Amniotic stem cell (primary cell): ENCODE results near the gene COX8A.

Source experiments
- DNase-seq: peaks from one replicate; lab custom pipeline; 2025; lab: John Stamatoyannopoulos, UW

COX8A gene

DNA sequence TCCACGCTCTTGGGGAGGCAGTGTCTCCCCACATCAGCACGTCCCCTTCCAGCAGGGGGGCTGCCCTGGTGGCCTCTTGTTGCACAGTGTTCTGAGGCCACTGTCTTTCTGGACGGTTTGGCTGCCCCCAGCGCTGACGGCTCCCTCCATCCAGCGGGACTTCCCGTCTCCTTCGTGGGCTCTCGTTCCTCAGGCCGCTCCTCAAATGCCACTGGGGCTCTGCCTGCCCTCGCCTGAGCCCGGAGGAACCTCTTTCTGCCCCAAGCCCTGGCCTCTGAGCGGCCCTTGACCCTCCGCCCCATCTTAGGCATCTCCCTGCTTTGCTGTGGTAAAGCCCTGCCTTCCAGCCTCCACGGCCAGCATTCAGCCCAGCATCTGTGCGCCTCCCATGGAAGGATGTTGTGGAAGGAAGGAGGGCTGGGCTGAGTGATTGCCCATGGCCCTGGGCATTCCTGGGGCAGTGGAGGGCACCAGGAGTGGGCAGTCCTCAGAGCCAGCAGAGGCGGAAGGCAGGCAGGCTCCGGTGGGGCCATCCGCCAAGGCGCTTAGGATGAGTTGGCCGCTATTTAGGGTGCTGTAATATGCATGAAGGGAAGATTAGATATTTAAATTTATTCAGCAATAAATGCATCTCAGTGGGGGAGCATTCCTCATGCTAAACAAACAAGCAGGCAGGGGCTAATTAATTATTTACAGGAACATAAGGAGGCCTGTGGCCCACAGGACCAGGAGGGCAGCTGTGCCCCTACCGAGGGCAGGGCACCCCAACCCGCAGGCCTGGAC is 29.6 kb downstream of the COX8A start:
- no peak for DNase-seq

DNA sequence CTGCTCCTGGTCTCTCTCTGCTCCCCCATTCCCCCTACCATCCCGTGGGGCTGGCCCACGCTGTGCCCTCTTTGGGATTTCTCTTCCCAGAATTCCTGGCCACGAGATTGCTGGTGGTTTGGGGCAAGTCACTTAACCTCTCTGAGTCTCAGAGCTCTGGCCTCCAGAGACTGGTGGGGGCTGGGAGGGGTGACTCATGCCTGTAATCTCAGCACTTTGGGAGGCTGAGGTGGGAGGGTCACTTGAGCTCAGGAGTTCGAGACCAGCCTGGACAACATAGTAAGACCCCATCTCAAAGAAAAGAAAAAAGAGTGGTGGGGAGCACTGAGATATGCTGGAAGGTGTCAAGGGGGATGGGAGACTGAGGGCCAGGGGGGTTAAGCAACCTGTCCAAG is 30.2 kb downstream of the COX8A start:
- DNase-seq: no peak

DNA sequence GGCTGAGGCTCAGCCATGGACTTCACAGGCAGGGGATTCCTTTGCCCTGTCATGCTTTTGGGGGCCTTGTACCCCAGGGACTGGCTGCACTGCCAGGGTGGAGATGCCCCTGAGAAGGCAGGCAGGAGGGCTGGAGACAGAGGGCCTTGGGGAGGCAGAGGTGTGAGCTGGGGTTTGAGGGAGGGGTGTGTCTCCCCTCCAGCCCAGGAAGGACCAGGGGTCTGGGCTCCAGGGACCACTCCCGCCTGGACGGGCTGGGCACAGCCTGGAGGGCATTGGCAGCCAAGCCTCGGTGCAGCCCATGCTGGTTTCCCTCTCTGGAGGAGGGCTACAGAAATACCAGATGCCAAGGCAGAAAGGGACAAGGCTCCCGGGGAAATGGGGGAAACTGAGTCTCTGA is 31.3 kb downstream of the COX8A start:
- no peak for DNase-seq

DNA sequence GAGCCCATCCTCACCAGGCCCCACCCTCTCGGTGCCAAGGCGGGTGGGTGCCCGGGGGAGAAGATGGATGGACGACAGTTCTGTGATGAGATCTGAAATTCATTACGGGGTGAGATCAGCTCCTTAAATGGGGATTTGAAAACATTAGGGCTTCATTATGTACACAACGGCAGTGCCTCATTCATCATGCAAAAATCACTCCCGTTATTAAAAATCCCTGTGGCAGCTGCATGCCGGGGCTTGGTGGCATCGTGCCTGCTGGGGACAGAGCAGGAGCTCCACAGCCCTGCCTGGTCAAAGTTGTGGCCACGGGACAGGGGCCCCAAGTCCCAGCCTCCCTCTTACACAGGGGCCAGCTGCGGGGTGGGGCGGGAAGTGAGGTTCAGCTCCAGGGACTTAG is 32.0 kb downstream of the COX8A start:
- no peak for DNase-seq

DNA sequence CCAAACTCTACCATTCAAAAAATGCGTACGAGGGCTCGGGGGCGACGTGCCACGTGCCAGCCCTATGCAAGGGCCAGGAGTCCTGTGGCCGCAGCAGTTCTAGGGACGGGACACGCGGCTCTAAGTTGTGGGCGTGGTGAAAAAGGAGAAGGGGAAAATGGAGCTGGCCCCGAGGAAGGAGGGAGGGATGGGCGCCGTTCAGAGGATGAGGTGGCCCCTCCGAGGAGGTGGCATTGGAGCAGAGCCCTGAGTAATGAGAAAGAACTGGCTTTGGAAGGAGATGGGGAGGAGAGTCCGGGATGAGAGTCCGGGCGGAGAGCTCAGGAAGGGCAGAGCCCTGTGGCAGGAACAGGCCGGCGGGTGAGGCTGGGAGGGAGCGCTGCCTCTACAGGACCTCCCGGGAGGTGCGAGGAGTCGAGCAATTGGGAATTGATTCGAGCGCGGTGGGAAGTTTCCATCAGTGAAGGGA is 32.8 kb downstream of the COX8A start:
- no peak for DNase-seq

DNA sequence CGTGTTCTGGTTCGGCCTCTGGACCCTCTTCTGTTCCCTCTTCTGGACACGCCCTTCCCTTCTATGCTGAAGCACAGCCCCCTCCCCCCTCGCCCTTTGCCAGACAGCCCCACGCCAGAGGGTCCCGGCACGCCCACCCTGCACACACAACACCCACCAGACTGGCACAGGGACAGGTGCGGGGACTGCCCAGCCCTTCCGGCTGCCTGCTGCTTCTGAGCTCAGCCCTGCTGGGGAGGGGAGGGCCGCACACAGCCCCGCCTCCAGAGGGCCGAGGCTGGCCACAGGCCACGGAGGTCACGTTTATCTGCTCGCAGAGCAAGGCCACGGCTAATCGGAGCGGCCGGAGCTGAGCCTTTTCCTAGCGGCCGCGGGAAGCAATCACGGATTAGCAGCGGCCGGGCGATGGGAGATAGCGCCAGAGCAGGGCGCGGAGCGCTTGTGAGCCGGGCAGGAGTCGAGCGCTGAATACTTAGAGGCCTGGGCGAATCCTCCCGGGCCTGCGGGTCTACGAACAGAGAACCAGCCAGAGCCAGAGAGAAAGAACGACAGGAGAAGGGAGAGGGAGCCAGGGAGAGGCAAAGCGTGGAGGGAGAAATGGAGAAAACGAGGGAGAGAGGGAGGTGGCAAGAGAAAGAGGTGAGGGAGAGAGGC is 33.3 kb downstream of the COX8A start:
- DNase-seq: no peak

DNA sequence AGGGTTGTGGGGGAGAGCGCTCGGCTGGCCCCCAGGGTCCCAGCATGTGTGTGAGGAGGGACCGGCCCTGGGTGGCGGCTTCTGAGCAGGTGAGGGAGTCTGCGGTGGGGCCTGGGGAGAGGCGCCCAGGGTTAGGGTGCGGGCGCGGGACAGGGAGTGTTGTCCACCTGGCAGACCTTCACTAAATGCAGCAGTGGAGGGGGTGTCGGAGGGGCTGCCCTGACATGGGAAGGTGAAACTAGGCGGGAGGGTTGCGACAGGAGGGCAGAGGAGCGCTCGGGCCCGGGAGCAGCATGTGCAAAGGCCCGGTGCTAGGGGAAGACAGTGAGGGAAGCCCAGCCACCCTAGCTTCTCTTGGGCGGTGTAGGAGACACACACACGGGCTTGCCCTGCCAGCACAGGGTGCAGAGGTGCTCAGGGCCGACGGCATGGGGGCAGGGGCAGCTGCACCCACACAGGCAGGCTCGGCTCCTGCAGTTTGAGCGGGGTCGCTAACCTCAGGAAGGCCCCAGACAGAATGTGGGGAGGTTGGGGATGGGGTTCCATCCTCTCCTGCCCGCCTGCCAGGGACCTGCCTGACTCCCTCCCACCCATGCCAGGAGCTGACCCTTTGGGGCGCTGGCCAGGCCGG is 34.0 kb downstream of the COX8A start:
- no peak for DNase-seq

DNA sequence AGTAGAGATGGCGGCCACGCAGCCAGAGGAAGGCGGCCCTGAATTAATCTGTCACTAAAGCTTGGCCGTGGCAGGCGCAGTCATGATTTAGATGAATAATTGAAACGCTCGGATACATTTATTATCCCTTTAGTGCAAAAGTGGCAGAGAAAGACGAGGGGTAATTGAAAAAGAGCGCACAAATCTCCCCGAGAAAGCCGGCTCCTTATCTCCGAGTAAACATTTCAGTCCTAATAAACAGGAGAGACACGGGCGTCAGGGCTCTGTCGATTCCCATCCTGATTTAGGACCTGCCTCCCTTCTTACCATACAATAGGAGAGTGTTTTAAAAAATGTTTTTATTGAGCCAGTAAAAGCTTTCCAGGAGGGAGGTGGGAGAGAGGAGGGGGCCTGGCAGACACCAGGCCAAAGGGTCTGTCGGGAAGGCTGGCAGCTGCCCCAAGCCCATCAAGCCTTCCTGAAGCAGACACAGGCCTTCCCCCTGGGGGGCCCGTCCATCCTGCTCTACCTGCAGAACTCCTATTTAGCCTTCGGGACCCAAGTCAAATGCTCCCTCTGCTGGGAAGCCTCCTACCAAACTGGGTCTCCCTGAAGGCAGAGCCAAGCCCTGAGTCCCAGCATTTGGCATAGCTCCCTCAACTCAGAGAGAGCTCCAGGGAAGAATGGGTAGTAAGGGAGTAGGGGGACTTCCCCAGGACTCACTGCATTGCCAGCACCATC is 34.7 kb downstream of the COX8A start:
- DNase-seq: no peak

DNA sequence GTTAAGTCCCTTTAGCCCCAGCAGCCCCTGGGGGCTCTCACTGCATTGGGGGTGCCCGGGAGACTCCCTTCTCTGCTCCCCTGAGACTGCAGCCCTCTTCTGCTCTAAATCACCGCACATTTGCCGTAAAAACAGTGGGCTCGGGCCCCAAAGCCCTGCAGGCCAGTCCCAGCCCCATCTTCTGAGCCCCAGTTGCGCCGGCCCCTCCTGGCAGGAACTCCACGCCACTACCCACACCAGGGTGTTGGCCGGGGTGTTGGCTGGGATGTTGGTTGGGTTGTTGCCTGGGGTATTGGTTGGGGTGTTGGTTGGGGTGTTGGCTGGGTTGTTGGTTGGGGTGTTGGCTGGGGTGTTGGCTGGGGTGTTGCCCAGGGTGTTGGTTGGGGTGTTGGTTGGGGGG is 35.3 kb downstream of the COX8A start:
- no peak for DNase-seq

DNA sequence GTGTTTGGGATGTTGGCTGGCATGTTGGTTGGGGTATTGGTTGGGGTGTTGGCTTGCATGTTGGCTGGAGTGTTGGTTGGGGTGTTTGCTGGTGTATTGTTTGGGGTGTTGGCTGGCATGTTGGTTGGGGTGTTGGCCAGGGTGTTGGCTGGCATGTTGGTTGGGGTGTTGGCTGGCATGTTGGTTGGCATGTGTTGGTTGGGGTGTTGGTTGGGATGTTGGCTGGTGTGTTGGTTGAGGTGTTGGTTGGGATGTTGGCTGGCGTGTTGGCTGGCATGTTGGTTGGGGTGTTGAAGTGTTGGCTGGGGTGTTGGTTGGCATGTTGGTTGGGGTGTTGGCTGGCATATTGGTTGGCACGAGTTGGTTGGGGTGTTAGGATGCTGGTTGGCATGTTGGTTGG is 36.4 kb downstream of the COX8A start:
- no peak for DNase-seq

DNA sequence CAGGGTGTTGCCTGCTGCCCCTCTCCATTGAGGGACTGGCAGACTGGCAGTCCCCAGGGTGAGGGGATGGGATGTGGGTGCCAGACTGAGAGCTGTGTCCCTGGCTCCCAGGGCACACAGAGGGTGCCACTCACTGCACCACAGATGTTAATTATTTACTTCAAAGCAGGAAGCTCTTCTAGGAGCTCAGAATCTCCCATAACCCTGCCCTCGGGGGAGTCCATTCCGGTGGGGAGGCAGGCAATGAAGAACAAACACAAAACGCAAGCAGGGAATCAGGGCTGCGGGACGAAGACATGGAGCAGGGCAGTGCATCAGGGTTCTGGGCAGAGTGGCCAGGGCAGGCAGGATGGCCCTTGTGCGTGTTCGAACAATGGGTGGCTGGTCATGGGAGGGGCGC is 37.0 kb downstream of the COX8A start:
- DNase-seq: no peak

DNA sequence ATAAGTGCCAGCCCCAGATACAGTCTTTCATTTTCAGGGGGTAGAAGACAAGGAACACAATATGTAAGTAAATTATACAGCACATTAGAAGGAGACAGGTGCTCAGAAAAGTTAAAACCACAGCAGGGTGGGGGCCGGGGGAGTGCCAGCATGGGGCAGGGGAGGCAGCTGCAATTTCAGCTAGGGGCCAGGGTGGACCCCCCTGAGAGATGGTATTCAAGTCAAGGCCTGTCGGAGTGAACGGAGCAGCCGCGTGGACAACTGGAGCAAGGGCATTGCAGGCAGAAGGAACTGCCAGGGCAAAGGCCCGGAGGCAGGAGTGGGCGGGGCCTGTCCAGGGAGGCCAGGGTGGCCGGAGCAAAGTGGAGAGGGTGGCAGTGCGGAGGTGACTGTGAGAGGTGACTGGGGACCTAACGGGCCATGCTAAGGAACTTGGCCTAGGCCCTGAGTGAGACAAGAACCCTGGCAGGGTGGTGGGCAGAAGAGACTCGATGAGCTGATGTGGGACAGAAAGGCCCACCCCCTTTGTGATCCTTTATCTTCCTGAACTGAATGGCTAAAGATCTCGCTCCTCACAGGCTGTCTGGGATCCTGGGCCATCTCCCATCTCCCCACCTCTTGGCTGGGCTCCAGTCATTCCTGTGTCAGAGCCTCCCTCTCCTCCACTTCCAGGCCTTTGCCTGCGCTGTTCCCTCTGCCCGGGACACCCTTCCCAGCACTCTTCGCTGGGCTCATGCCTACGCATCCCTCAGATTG is 38.9 kb downstream of the COX8A start:
- no peak for DNase-seq

DNA sequence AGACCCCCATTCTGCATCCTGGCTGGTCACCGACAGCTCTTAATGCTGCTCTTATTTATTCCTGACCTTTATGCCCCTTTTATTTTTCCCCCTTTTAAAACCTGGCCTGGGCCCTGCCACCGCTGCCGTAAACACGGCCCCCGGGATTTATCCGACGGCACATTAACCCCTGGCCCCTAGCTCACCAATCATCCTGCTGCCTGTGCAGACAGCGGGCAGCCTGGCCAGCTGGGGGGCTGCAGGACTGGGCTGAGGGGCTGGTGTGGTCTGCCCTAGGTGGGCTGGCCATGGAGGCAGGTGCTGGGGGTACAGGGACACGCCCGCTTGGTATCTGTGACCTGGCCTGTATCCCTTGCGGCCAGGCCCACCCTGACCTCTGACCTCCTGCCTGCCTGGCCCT is 39.9 kb downstream of the COX8A start:
- no peak for DNase-seq

DNA sequence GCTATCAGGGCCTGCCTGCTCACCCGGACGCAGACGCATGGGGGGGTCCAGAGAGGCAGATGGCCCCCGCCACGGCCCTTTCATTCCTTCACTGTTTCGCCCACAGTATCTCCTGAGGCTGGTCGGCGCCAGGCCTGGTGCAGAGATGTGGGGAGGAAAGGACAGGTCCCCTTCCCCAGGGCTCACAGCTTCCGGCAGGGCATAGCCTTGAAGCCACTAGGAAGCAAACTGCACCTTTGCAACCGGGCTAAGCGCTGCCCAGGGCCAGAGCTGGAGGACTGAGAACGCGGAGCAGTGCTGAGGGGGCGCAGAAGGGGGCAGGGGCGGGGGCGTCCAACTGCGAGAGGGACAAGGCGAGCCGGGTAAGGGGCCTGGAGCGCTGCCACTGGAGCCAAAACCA is 41.1 kb downstream of the COX8A start:
- DNase-seq: no peak

DNA sequence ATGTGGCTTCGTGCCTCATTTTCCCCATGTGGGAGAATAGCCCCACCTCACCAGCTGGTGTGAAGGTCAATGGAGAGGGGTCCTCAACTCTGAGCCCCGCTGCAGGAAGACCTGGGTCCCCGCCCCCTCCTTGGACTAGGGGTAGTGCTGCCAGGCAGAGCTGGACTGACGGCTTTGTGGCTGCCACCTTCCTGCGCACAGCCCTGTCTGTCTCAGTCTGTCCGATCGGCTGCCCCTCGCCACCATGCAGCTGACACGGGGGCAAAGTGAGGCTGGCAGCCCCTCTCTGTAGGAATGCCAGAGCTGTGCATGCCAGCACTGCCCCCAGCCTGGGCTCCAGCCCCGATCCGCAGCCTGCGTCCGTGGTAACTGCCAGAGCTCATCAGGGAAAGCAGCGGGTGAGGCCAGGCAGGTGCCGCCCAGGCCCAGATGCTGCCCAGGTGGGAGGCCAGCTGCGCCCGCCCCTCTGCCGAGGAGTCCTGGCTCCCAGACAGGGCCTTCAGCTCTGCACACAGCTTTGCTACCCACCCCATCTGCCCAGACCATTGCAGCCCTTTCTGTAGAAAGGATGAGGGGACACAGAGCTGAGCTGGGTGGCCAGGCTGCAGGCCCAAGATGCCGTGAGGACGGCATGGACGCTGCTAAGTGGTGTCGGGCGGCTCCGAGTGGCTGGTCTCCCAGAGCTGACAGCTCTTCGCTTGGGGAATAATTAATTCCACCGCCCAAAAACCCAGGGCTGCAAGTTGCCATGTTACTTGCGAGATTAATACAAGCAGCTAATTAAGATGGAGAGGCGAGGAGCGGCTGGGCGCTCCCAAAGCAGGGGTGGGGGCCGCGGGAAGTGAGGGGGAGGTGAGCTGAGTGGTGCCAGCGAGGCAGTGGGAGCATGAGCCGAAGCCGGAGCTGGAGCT is 41.8 kb downstream of the COX8A start:
- no peak for DNase-seq

DNA sequence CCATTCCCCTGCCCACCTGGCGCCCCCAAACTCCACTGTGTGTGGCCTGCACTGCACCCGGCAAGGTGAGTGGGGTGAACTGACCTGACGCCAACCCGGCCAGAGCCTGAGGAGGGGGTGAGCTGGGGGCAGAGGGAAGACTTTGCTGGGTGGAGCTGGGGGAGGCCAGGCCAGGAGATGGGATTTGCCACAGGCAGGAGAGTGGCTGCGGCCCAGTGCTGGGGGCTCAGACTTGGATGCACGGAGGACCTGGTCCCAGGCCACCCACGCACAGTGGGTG is 43.5 kb downstream of the COX8A start:
- no peak for DNase-seq

DNA sequence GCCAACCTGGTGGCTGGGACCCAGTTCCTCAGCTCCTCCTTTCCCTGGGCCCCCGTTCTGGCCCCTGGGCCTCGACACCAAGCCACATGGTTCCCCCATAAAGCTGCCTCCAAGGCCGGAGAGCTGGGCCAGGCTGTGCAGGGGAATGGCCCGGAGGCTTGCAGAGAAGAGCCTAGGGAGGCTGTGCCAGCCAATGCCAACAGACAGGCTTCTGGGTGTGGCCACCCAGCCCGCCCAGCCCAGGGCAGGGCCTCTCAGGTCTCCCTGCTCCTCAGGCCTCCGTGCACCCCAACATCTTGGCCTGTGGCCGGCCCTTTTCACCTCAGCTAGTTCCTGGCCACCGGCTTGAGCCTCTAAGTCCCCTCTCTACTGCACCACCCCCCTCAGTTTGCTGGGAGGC is 43.9 kb downstream of the COX8A start:
- no peak for DNase-seq

DNA sequence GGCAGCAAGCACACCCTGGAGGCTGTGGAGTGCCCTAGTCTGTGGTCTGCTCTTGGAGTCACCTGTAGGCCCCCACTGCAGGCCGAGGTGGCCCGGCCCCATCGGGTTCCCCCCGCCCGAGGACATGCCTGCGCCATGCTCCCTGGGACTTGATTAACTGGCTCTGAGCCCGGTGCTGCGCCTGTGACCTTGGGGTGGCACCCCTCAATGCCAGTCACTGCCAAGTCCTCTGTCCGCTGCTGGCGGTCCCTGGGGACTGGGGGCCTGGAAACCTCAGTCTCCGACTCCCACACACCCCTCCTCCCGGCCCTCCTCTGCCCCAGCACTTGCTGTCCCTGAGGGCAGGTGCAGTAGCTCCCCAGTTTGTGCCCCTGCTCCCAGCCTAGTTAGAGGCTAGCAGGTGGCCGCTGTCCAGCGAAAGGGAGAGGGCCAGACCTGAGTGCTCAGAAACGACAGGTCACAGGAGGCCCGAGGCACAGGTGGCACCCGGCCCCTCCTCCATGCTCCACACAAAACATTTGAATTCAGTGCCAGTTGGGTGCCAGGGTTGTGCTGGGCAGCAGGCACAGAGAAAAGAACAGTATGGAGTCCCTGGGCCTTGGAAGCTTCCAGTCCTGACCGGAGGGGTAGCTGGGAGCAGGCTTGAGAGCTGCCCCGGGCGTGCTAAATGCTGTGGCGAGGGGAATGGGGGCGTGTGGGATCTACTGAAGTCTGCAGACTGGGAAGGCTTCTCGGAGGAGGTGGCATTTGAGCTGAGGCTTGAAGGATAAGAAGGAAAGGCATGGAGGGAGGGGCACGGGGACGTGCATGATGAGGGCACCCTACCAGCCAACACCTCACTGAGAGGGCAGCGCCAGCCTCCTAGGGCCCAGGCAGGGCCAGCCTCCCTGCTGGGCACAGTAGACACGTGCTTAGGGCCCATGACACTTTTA is 45.0 kb downstream of the COX8A start:
- DNase-seq: no peak

DNA sequence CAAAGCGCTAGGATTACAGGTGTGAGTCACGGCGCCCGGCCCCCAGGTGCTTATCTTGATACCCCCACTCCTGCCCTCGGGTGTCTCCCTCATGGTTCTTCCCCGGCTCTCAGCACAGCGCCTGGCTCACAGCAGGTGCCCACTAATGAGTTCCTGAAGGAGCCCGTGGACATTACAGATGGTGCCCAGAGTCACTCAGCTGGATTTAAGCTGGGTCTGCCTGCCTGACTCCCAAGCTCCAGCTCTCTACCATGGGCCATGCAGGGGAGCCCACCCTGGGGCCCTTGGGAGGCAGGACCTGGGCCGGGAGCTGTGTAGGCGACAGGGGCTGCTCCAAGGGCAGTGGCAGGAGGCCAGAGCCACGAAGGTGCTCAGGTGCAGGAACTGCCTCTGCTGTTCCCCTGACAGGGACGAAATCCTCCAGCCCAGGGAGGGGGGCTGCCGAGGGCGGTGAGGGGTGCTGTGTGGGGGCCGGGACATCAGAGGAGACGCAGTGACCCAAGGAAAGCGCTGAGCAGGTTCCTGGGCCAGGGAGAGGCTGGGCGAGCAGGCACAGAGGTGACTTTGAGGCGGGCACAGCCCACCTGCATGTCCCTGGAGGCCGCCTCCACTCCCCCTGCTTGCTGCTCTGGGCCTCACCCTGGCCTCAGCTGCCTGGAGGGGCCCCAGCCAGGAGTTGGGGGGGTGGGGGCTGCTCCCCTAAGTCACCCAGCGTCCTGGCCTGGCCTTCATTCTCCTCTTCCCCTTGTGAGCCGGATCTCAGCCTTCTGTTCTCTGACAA is 46.7 kb downstream of the COX8A start:
- DNase-seq: no peak
